Endothelial cell (in vitro differentiated cells): Measurements from ENCODE around the gene SKOR2. TPM values are rescaled to one million over a fixed set of nuclear protein-coding genes. Genes with fewer than 3 reads are reported as not detected.

Source experiments
- DNase-seq: peaks from one replicate; pipeline ENCODE4 v3.0.0; 2021; ENCODE audit warnings: low spot score
- H3K27ac Mint-ChIP-seq: one replicate; pipeline ENCODE4 v1.8.0; 2021; ENCODE audit warnings: mixed read lengths, inconsistent platforms; ENCODE audit not compliant: unreplicated experiment
- H3K27me3 Mint-ChIP-seq: one replicate; pipeline ENCODE4 v1.8.0; 2021; ENCODE audit warnings: mild to moderate bottlenecking, moderate library complexity, mixed read lengths, inconsistent platforms; ENCODE audit not compliant: unreplicated experiment
- H3K36me3 Mint-ChIP-seq: one replicate; pipeline ENCODE4 v1.8.0; 2021; ENCODE audit warnings: mild to moderate bottlenecking, low read depth, mixed read lengths, inconsistent platforms; ENCODE audit not compliant: unreplicated experiment
- H3K4me1 Mint-ChIP-seq: one replicate; pipeline ENCODE4 v1.8.0; 2021; ENCODE audit warnings: mild to moderate bottlenecking, mixed read lengths, inconsistent platforms; ENCODE audit not compliant: unreplicated experiment
- H3K4me3 Mint-ChIP-seq: one replicate; pipeline ENCODE4 v1.8.0; 2021; ENCODE audit warnings: mild to moderate bottlenecking, mixed read lengths, inconsistent platforms; ENCODE audit not compliant: unreplicated experiment
- H3K9me3 Mint-ChIP-seq: one replicate; pipeline ENCODE4 v1.8.0; 2021; ENCODE audit warnings: mixed read lengths, inconsistent platforms; ENCODE audit not compliant: unreplicated experiment
- CTCF ChIP-seq: fragments of 200-600 bp; sonication (generic); IDR thresholded peaks from one replicate; pipeline ENCODE4 v1.5.0; 2021; ENCODE audit warnings: antibody characterized with exemption; ENCODE audit not compliant: unreplicated experiment
- total RNA-seq: library from RNA; stranded (reverse); fragmentation: NEBNext Ultra II Directional; extraction: Animal tissue kit (Norgen Biotek cat#: 25700); gene quantifications from one replicate; pipeline ENCODE4 v1.2.1, GENCODE V29; 2021; ENCODE audit not compliant: unreplicated experiment

The SKOR2 gene
- total RNA-seq, 1 donor from 2014 or later, result 0.38 TPM

- no peak overlapping the region for H3K27ac Mint-ChIP-seq
- peaks cover 4% of the 10 kb centered on the region for H3K36me3 Mint-ChIP-seq
- TF ChIP-seq CTCF, result no peak
- peaks cover 3% of the 10 kb centered on the region for H3K4me1 Mint-ChIP-seq
- H3K4me3 Mint-ChIP-seq, result no peak overlapping the region
- no peak for DNase-seq
- no peaks in the 10 kb centered on the region for H3K9me3 Mint-ChIP-seq
- H3K27me3 Mint-ChIP-seq, result peaks cover 6% of the 10 kb centered on the region
Measured at GRCh38 chr18:47179520-47179919, 71.9 kb downstream of the SKOR2 start.

- Mint-ChIP-seq H3K36me3 (no peaks in the 10 kb centered on the region), H3K27ac (peak within 1 kb of the TSS; percentile 58), H3K9me3 (no peaks in the 10 kb centered on the region), H3K4me1 (peaks cover 3% of the 10 kb centered on the region), H3K4me3 (peak within 1 kb of the TSS; percentile 43), H3K27me3 (peaks cover 4% of the 10 kb centered on the region)
- TF ChIP-seq CTCF, result no peak
- DNase-seq, result peak; percentile 94
Measured at GRCh38 chr18:47175898-47176575, 75.4 kb downstream of the SKOR2 start, which contains the start of gene IER3IP1. TSS of gene IER3IP1 (minus strand) at chr18:47176364. CDS start at chr18:47176277, 87 bp downstream.

GRCh38 chr18:47175283-47175897 lies 76.1 kb downstream of the SKOR2 start:
- peak; percentile 8 for DNase-seq
- H3K27ac Mint-ChIP-seq, result no peak overlapping the region
- H3K9me3 Mint-ChIP-seq, result no peaks in the 10 kb centered on the region

GRCh38 chr18:47174545-47175116 lies 76.8 kb downstream of the SKOR2 start:
- H3K4me3 Mint-ChIP-seq, result no peak overlapping the region
- H3K4me1 Mint-ChIP-seq, result peaks cover 1% of the 10 kb centered on the region
- TF ChIP-seq CTCF, result no peak
- H3K36me3 Mint-ChIP-seq, result no peaks in the 10 kb centered on the region
- peaks cover 4% of the 10 kb centered on the region for H3K27me3 Mint-ChIP-seq
- H3K27ac Mint-ChIP-seq, result no peak overlapping the region
- no peaks in the 10 kb centered on the region for H3K9me3 Mint-ChIP-seq
- no peak for DNase-seq

More at GRCh38 chr18:47175283-47175897, 76.1 kb downstream of the SKOR2 start:
- H3K27me3 Mint-ChIP-seq, result peaks cover 4% of the 10 kb centered on the region
- no peak overlapping the region for H3K4me3 Mint-ChIP-seq
- no peak for TF ChIP-seq CTCF
- H3K36me3 Mint-ChIP-seq, result no peaks in the 10 kb centered on the region
- peaks cover 3% of the 10 kb centered on the region for H3K4me1 Mint-ChIP-seq

- H3K4me1 Mint-ChIP-seq, result no peaks in the 10 kb centered on the region
- H3K9me3 Mint-ChIP-seq, result no peaks in the 10 kb centered on the region
- no peak overlapping the region for H3K27ac Mint-ChIP-seq
- no peak overlapping the region for H3K4me3 Mint-ChIP-seq
- H3K36me3 Mint-ChIP-seq, result no peaks in the 10 kb centered on the region
- no peak for DNase-seq
- no peak for TF ChIP-seq CTCF
- no peaks in the 10 kb centered on the region for H3K27me3 Mint-ChIP-seq
Measured at GRCh38 chr18:47172476-47172875, 79.0 kb downstream of the SKOR2 start.
